Myocyte (in vitro differentiated cells): ENCODE data around the gene CYBC1. TPM values are rescaled to one million over a fixed set of nuclear protein-coding genes. Genes with fewer than 3 reads are reported as not detected.

Source experiments
- DNase-seq: peaks from one replicate; pipeline ENCODE4 v3.0.0-alpha.2; 2012; ENCODE audit warnings: low read depth
- total RNA-seq: library from RNA; depleted of rRNA; stranded (reverse); fragments of >200 nt; gene quantifications from 2 replicates; pipeline ENCODE4 v1.2.3, GENCODE V29; 2014

Gene CYBC1
- total RNA-seq, 1 donor from 2014 or later, result 59.0 TPM

GRCh38 chr17:82449131-82449882 lies 1.2 kb downstream of the CYBC1 start:
- DNase-seq, result no peak

GRCh38 chr17:82447876-82448275 lies 2.7 kb downstream of the CYBC1 start:
- DNase-seq, result no peak

DNA sequence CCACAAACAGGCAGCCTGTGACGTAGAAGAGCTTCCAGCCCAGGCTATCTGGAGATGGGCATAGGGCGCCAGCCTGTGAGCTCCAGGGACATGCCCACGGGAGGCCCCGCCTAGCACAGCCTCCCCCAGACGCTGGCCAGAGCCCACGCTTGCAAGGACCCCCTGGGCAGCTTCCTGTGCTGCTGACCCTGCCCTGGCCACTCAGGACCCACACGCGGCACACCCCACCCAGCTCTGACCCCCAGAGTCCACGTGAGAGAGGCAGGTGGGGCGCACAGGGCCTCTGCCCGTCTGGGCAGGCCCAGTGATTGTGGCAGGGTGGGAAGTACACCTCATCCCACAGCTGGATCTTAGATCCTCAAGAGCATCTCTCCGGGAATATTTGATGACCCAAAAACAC lies 3.9 kb downstream of the CYBC1 start:
- DNase-seq, result no peak

DNA sequence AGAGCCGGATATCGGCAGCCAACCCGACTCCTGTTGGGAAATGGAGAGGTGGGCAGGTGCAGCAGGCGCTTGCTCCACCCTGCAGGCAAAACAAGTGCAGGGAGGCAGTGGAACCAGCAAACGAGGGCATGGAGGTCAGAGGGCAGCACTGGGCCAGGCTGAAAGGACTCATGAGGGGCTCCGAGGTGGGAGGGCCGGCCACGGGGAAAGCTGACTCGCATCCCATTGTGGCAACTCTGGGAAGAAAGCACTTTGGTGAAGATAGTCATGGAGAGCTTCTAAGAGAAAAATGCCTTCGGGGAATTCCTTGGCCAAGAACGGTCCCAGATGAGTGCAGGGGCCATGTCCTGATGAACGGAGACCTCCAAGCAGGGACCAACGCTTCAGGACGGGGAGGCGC lies 4.4 kb downstream of the CYBC1 start:
- no peak for DNase-seq

DNA sequence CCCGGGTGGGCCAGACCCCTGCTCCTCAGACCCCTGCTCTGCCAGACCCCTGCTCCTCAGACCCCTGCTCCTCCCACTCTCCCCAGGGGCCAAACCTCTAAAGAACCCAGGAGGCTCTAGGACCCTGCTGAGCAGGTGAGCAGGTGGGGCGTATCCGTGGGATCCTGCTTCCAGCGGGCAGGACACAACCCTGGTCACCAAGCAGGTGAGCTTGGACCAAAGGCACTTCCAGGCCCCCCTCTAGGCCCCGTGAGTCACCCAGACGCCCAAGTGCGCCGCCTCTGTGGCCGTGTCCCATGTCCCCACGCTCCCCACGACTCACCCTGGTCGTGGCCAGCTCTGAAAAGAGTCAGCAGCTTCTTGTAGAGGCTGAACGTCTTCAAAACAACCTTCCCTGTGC lies 5.0 kb downstream of the CYBC1 start:
- DNase-seq, result peak; percentile 18

GRCh38 chr17:82444941-82445521 lies 5.5 kb downstream of the CYBC1 start:
- no peak for DNase-seq

DNA sequence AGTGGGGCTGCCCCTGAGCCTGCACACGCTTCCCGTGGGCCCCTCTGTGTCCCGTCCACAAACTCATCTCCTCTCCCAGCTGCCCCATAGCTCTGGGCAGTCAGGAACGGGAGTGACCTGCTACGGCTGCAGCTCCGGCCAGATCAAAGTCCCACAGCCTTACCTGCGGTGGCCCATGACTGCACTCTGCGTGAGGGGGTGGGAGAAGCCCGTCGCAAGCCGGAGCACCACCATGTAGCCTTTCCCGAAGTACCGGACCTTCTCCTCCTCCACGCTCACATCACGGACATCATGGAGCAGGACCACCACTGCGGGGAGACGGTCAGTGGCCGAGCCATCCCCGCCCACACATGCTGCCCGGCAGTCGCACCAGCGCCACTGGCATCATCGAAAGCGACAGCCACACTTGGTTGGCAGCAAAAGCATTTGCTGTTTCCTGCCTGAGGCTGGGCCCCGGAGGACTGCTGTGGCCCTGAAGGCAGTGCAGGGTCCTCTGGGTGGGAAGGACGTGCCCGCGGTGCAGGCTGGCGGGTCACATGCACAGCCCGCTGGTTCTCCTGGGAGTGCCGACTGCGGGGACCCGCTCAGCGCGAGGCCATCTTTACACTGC lies 6.2 kb downstream of the CYBC1 start:
- no peak for DNase-seq

GRCh38 chr17:82443465-82444283 lies 6.9 kb downstream of the CYBC1 start:
- no peak for DNase-seq

DNA sequence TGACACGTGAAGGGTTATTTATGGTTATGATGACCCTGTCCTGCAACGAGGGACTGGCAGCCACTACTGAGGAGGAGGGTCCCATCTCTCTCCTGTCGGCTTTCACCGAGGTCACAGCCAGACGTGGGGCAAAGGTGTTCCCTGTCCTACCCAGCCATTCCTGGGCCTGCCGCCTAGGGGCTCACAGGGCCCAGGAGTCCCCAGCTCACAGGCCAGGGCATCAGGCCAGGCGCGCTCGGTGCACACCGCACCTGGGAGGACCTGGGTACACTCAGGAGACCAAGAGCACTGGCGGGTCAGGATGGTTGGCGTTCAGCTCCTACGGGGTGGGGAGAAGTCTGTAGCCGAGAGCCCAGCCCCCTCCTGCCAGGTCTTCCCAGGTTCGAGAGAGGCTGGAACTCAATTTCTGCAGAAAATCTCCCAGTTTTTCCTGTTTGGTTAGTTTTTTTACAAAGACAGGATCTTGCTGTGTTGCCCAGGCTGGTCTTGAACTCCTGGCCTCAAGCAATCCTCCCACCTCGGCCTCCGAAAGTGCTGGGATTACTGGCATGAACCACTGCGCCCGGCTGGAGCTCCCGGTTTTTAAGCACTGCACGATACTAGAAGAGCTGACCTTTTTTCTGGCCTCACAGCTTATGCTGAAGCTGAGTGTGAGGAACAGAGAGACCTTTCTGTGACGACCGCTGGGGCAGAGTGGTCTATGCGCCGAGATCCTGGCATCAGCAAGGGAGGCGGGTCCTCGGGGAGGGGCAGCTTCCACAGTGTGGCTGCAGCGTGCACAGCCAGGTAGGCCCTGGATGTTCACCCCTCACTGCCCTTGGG lies 7.7 kb downstream of the CYBC1 start:
- no peak for DNase-seq

DNA sequence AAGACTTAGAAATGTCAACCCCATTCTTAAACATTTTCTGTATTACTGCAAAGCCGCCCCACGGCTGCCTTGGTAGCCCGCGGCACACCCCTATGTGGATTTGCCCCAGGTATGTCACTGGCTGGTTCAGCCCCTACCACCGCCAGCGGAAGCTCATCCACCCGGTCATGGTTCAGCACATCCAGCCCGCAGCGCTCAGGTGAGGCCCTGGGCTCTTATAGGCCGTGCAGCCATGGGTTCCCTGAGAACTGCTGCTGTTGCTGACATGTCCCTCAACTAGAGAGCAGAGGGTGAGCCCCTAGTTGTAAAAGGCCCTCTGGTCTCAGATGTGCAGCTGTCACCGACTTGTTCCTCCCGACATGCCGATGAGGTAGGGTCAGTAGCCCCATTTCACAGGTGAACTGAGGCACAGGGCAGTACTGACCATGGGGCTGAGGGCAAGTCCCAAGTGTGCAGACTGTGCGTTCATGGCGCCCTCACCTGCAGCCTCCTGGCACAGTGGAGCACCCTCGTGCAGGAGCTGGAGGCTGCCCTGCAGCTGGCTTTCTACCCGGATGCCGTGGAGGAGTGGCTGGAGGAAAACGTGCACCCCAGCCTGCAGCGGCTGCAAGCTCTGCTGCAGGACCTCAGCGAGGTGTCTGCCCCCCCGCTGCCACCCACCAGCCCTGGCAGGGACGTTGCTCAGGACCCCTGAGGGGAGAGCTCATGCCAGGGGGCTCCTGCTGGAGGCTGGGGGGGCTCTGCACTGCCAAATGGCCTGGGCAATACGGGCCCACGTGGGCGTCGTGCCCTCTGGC lies 8.7 kb downstream of the CYBC1 start:
- no peak for DNase-seq

DNA sequence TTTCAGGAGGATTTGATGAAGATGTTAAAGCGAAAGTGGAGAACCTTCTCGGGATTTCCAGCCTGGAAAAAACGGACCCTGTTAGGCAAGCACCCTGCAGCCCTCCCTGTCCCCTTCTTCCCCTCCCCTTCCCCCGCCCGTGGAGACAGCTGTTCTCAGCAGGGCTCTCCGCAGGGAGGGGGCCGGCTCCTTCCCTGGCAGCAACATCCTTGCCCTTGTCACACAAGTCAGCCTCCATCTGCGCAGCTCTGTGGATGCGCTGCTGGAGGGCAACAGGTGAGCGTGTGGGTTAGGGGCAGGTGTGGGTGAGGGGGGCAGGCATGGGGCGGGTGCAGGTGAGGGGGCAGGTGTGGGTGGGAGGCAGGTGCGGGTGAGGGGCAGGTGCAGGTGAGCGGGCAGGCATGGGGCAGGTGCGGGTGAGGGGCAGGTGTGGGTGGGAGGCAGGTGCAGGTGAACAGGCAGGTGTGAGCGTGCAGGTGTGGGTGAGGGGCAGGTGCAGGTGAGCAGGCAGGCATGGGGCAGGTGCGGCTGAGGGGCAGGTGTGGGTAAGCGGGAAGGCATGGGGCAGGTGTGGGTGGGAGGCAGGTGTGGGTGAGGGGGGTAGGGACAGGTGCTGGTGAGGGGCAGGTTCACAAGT lies 9.4 kb downstream of the CYBC1 start:
- DNase-seq, result peak; percentile 83

DNA sequence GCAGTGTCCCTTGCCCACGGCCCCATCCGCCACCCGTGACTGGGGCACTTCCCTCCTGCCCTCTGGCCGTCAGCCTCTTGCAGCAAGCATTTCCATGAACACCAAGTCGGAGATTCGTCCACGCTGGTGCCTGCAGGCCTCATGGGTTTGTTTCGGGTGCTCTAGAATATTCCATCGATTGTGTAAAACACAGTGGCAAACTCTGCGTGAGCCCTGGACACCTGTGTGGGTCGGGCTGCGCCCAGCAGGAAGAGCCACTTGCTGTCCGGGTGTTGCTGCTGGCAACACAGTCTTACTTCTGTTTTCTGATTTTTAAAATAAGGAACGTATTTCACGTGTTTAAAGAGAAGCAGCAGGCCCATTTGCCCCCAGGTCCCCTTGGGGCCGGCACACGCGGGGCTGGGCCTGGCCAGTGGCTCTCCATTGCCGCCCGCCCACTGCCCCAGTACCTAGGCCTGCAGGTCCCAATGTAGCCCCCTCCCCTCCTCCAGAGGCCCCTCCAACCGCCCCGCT lies 10.0 kb downstream of the CYBC1 start:
- no peak for DNase-seq

DNA sequence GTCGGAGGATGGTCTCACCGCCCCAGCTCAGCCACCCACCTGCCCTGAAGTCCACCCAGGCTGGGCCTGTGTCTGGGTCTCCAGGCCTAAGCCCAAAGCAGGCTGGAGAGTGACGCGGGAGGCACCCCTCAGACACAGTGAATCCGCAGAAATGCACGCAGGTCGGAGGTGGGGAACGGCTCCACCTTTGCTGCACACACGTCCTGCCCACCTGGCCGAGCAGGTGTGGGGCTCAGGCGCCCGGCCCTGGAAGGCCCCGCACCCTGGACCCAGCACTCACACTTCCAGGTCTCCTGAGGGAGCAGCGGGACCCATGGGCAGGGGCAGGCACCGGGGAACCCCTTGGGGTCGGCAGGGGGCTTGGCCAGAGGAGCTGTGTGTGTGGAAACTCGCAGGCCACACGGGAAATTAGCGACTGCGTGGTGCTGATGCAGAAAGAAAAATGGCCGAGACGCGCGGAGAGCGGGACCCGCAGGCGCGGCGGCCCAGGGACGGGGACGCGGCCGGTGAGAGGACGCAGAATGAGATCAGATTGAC lies 10.7 kb downstream of the CYBC1 start:
- no peak for DNase-seq

DNA sequence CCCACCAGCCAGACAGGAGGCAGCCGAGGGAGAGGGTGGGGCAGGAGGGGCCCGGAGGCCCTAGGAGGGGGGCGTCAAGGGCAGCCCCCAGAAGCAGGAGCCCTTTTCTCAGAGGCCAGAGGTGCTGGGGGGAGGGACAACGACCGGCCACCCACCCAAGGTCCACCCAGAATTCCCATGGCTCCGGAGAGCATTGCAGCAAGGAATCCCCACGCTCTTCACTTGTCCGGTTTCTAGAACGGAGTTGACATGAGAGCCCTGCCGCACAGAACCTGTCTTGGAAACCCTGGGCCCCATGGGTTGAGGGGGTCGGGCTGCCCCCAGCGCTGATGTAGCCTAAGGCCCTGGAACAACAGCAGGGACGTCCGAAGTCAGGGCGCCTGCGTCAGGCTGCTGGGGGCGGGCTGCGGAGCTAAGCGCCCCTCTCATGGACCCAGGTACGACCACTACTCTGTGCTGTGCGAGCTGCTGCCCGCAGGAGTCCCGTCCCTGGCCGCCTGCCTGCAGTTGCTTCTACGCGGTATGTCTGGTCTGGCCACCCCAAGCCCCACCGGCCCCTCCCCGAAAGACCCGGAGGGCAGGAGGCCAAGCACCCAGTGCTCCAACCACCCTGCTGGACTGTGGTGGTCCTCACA lies 11.2 kb downstream of the CYBC1 start:
- DNase-seq, result no peak

- no peak for DNase-seq
These were observed 12.0 kb downstream of the CYBC1 start for GRCh38 chr17:82438401-82439193.

GRCh38 chr17:82437325-82437668 lies 13.3 kb downstream of the CYBC1 start:
- DNase-seq, result no peak

- no peak for DNase-seq
These were observed 13.8 kb downstream of the CYBC1 start for GRCh38 chr17:82436601-82437324.
